Lower leg skin (tissue), 3 donors: ENCODE measurements around the gene YES1.
"Not testable (repeated sequence)": the region's sequence is repeated elsewhere in the genome, so short reads cannot be mapped to it uniquely, and the experiment has no call there.

ENCODE experiments used
- CTCF ChIP-seq, 3 donors: fragments of 450-650 bp; IDR thresholded peaks; one replicate each; pipeline ENCODE4 v1.5.1; 2016; ENCODE audit warnings: antibody characterized with exemption in 3 of 3, mild to moderate bottlenecking in 3 of 3, moderate library complexity in 2 of 3
- POLR2A ChIP-seq, 2 donors: fragments of 450-650 bp; IDR thresholded peaks; one replicate each; pipeline ENCODE4 v1.6.1; 2016 to 2017; ENCODE audit warnings: antibody characterized with exemption in 2 of 2, mild to moderate bottlenecking in 1 of 2, moderate library complexity in 1 of 2

GRCh38 chr18:730120-730519 lies 81.9 kb downstream of the YES1 start:
- TF ChIP-seq CTCF, POLR2A (IDR thresholded peaks at IDR 0.05): not testable (repeated sequence)
